SU-DHL-6 (cell line): ENCODE data around the gene FAM43B.

Source experiments
- EZH2phosphoT487 ChIP-seq: fragments of 200-600 bp; sonication (generic), shearing (Covaris generic); conservative IDR thresholded peaks from 2 replicates; pipeline ENCODE4 v1.6.1; 2018; ENCODE audit warnings: mild to moderate bottlenecking, antibody characterized with exemption, low read length, moderate library complexity, mixed read lengths
- TF ChIP-seq, protein P1 (sequence below): fragments of 200-600 bp; sonication (generic); IDR thresholded peaks from one replicate; pipeline ENCODE4 v1.5.1; 2017; ENCODE audit warnings: antibody characterized with exemption, mild to moderate bottlenecking, low read length, moderate library complexity; ENCODE audit not compliant: insufficient read depth, poor library complexity, severe bottlenecking

DNA sequence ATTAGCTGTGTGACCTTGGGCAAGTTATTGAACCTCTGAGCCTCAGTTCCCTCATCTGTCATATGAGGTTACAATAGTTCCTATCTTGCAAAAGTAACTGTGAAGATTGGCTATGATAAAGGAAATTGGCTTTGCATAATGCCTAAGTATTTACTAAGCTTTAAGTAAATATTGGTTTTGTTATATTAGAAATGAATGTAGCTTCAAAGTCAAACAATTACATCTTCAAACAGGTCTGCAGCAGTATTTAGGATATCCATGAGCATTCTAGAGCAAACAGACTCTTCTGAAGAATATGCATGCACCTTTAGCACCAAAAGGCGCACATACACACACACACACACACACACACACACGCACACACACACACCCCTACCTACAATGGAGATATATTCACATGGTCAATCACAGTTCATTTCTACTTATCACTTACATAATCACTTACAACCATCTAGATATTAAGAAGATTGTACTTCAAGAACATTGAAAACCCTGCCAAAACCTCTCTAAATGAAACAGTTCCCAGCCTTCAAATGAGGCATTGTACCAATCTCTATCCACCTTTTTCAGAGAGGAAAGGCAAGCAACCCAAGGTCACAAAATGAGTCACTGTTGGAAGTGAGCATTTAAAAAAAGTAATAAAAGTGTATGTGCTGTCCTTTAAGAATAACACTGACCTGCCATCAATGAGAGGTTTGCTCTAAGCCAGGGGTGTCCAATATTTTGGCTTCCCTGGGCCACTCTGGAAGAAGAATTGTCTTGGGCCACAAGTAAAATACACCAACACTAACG is 13.4 kb upstream of the FAM43B start:
- TF ChIP-seq, protein P1, sequence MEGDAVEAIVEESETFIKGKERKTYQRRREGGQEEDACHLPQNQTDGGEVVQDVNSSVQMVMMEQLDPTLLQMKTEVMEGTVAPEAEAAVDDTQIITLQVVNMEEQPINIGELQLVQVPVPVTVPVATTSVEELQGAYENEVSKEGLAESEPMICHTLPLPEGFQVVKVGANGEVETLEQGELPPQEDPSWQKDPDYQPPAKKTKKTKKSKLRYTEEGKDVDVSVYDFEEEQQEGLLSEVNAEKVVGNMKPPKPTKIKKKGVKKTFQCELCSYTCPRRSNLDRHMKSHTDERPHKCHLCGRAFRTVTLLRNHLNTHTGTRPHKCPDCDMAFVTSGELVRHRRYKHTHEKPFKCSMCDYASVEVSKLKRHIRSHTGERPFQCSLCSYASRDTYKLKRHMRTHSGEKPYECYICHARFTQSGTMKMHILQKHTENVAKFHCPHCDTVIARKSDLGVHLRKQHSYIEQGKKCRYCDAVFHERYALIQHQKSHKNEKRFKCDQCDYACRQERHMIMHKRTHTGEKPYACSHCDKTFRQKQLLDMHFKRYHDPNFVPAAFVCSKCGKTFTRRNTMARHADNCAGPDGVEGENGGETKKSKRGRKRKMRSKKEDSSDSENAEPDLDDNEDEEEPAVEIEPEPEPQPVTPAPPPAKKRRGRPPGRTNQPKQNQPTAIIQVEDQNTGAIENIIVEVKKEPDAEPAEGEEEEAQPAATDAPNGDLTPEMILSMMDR, result no peak
- TF ChIP-seq EZH2phosphoT487, result no peak
